GM23338 (cell line): ENCODE measurements around the gene GSTA2.

Experiments
- CREB1 ChIP-seq: fragments of 250-450 bp; sonication (Bioruptor Pico); IDR thresholded peaks from 2 replicates; pipeline ENCODE4 v1.5.0; 2020; ENCODE audit warnings: low read depth, mild to moderate bottlenecking, moderate library complexity
- EZH2 ChIP-seq: fragments of 200-600 bp; sonication (generic); IDR thresholded peaks from one replicate; pipeline ENCODE4 v1.8.0; 2017; ENCODE audit warnings: antibody characterized with exemption, mild to moderate bottlenecking, low read depth; ENCODE audit not compliant: unreplicated experiment
- EZH2phosphoT487 ChIP-seq: fragments of 200-600 bp; sonication (generic); IDR thresholded peaks from one replicate; pipeline ENCODE4 v1.8.1; 2018; ENCODE audit warnings: antibody characterized with exemption; ENCODE audit not compliant: unreplicated experiment
- NANOG ChIP-seq: IDR thresholded peaks from 2 replicates; pipeline ENCODE4 v1.6.1; 2016; ENCODE audit warnings: antibody characterized with exemption, borderline replicate concordance
- POLR2AphosphoS5 ChIP-seq: IDR thresholded peaks from 2 replicates; pipeline ENCODE4 v1.6.1; 2016; ENCODE audit warnings: antibody characterized with exemption, low read depth
- ZNF114 ChIP-seq: fragments of 250-450 bp; sonication (Bioruptor Pico); IDR thresholded peaks from 2 replicates; pipeline ENCODE4 v1.5.0; 2020; ENCODE audit warnings: mild to moderate bottlenecking, moderate library complexity
- ZNF331 ChIP-seq: fragments of 250-450 bp; sonication (Bioruptor Pico); IDR thresholded peaks from 2 replicates; pipeline ENCODE4 v1.5.0; 2020; ENCODE audit warnings: low read depth, mild to moderate bottlenecking, moderate library complexity
- TF ChIP-seq, protein P1 (sequence below), 2 experiments: fragments of 200-600 bp in 1 of 2; sonication (generic) in 1 of 2; conservative IDR thresholded peaks; 2 replicates each; pipeline versions ENCODE4 v1.5.1 to v1.6.1; 2016 to 2017; ENCODE audit warnings: antibody characterized with exemption in 2 of 2, low read depth in 2 of 2, mild to moderate bottlenecking in 2 of 2, moderate library complexity in 1 of 2
- TF ChIP-seq, protein P2 (sequence below): IDR thresholded peaks from 2 replicates; pipeline ENCODE4 v1.6.1; 2016; ENCODE audit warnings: antibody characterized with exemption
- TF ChIP-seq, protein P3 (sequence below): IDR thresholded peaks from one replicate; pipeline ENCODE4 v1.6.1; 2018; ENCODE audit warnings: antibody characterized with exemption; ENCODE audit not compliant: unreplicated experiment
- TF ChIP-seq, protein P4 (sequence below): fragments of 250-450 bp; sonication (Bioruptor Pico); IDR thresholded peaks from 2 replicates; pipeline ENCODE4 v1.5.0; 2020; ENCODE audit warnings: mild to moderate bottlenecking, moderate library complexity

DNA sequence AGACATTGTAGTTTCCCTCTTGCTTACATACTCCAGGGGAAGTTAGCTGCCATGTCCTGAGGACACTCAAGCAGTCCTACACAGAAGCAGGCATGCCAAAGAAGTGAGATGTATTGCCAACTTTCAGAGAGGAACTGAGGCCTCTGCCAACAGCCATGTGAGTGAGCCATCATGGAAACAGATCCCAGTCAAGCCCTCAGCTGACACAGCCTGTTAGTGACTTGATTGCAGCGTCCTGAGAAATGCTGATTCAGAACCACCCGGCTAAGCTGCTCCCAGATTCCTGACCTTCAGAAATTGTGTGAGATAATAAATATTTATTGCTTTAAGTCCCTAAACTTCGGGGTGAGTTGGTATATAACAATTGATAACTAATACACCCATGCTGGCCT, 38.1 kb downstream of the GSTA2 start:
- TF ChIP-seq, protein P1, sequence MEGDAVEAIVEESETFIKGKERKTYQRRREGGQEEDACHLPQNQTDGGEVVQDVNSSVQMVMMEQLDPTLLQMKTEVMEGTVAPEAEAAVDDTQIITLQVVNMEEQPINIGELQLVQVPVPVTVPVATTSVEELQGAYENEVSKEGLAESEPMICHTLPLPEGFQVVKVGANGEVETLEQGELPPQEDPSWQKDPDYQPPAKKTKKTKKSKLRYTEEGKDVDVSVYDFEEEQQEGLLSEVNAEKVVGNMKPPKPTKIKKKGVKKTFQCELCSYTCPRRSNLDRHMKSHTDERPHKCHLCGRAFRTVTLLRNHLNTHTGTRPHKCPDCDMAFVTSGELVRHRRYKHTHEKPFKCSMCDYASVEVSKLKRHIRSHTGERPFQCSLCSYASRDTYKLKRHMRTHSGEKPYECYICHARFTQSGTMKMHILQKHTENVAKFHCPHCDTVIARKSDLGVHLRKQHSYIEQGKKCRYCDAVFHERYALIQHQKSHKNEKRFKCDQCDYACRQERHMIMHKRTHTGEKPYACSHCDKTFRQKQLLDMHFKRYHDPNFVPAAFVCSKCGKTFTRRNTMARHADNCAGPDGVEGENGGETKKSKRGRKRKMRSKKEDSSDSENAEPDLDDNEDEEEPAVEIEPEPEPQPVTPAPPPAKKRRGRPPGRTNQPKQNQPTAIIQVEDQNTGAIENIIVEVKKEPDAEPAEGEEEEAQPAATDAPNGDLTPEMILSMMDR (conservative IDR thresholded peaks at IDR 0.05; ENCODE audit: low read depth in 2 of 2) = no peak
- no peak for TF ChIP-seq POLR2AphosphoS5
- TF ChIP-seq EZH2 = no peak
- no peak for TF ChIP-seq EZH2phosphoT487
- TF ChIP-seq, protein P2, sequence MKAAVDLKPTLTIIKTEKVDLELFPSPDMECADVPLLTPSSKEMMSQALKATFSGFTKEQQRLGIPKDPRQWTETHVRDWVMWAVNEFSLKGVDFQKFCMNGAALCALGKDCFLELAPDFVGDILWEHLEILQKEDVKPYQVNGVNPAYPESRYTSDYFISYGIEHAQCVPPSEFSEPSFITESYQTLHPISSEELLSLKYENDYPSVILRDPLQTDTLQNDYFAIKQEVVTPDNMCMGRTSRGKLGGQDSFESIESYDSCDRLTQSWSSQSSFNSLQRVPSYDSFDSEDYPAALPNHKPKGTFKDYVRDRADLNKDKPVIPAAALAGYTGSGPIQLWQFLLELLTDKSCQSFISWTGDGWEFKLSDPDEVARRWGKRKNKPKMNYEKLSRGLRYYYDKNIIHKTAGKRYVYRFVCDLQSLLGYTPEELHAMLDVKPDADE = no peak
- no peak for TF ChIP-seq CREB1 (CRISPR knock-in tag)
- TF ChIP-seq, protein P3, sequence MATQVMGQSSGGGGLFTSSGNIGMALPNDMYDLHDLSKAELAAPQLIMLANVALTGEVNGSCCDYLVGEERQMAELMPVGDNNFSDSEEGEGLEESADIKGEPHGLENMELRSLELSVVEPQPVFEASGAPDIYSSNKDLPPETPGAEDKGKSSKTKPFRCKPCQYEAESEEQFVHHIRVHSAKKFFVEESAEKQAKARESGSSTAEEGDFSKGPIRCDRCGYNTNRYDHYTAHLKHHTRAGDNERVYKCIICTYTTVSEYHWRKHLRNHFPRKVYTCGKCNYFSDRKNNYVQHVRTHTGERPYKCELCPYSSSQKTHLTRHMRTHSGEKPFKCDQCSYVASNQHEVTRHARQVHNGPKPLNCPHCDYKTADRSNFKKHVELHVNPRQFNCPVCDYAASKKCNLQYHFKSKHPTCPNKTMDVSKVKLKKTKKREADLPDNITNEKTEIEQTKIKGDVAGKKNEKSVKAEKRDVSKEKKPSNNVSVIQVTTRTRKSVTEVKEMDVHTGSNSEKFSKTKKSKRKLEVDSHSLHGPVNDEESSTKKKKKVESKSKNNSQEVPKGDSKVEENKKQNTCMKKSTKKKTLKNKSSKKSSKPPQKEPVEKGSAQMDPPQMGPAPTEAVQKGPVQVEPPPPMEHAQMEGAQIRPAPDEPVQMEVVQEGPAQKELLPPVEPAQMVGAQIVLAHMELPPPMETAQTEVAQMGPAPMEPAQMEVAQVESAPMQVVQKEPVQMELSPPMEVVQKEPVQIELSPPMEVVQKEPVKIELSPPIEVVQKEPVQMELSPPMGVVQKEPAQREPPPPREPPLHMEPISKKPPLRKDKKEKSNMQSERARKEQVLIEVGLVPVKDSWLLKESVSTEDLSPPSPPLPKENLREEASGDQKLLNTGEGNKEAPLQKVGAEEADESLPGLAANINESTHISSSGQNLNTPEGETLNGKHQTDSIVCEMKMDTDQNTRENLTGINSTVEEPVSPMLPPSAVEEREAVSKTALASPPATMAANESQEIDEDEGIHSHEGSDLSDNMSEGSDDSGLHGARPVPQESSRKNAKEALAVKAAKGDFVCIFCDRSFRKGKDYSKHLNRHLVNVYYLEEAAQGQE = no peak
- TF ChIP-seq NANOG = no peak
- TF ChIP-seq ZNF114 (CRISPR knock-in tag) = no peak
- no peak for TF ChIP-seq ZNF331 (CRISPR knock-in tag)
- TF ChIP-seq, protein P4, sequence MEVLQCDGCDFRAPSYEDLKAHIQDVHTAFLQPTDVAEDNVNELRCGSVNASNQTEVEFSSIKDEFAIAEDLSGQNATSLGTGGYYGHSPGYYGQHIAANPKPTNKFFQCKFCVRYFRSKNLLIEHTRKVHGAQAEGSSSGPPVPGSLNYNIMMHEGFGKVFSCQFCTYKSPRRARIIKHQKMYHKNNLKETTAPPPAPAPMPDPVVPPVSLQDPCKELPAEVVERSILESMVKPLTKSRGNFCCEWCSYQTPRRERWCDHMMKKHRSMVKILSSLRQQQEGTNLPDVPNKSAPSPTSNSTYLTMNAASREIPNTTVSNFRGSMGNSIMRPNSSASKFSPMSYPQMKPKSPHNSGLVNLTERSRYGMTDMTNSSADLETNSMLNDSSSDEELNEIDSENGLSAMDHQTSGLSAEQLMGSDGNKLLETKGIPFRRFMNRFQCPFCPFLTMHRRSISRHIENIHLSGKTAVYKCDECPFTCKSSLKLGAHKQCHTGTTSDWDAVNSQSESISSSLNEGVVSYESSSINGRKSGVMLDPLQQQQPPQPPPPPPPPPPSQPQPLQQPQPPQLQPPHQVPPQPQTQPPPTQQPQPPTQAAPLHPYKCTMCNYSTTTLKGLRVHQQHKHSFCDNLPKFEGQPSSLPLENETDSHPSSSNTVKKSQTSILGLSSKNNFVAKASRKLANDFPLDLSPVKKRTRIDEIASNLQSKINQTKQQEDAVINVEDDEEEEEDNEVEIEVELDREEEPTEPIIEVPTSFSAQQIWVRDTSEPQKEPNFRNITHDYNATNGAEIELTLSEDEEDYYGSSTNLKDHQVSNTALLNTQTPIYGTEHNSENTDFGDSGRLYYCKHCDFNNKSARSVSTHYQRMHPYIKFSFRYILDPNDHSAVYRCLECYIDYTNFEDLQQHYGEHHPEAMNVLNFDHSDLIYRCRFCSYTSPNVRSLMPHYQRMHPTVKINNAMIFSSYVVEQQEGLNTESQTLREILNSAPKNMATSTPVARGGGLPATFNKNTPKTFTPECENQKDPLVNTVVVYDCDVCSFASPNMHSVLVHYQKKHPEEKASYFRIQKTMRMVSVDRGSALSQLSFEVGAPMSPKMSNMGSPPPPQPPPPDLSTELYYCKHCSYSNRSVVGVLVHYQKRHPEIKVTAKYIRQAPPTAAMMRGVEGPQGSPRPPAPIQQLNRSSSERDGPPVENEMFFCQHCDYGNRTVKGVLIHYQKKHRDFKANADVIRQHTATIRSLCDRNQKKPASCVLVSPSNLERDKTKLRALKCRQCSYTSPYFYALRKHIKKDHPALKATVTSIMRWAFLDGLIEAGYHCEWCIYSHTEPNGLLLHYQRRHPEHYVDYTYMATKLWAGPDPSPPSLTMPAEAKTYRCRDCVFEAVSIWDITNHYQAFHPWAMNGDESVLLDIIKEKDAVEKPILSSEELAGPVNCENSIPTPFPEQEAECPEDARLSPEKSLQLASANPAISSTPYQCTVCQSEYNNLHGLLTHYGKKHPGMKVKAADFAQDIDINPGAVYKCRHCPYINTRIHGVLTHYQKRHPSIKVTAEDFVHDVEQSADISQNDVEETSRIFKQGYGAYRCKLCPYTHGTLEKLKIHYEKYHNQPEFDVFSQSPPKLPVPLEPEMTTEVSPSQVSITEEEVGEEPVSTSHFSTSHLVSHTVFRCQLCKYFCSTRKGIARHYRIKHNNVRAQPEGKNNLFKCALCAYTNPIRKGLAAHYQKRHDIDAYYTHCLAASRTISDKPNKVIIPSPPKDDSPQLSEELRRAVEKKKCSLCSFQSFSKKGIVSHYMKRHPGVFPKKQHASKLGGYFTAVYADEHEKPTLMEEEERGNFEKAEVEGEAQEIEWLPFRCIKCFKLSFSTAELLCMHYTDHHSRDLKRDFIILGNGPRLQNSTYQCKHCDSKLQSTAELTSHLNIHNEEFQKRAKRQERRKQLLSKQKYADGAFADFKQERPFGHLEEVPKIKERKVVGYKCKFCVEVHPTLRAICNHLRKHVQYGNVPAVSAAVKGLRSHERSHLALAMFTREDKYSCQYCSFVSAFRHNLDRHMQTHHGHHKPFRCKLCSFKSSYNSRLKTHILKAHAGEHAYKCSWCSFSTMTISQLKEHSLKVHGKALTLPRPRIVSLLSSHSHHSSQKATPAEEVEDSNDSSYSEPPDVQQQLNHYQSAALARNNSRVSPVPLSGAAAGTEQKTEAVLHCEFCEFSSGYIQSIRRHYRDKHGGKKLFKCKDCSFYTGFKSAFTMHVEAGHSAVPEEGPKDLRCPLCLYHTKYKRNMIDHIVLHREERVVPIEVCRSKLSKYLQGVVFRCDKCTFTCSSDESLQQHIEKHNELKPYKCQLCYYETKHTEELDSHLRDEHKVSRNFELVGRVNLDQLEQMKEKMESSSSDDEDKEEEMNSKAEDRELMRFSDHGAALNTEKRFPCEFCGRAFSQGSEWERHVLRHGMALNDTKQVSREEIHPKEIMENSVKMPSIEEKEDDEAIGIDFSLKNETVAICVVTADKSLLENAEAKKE (CRISPR knock-in tag) = no peak
